Central memory CD8-positive, alpha-beta T cell (primary cell): Measurements from ENCODE around the gene S100A12.

ENCODE experiments used
- ATAC-seq: fragments of 150-1000 bp; cut with Tn5 transposase; replicated peaks from 2 replicates; pipeline ENCODE4 v1.10.0; 2022; ENCODE audit warnings: mild to moderate bottlenecking, moderate FRiP score, moderate number of reproducible peaks; ENCODE audit not compliant: poor library complexity, severe bottlenecking; ENCODE audit errors: extremely low read depth
- DNase-seq, 2 donors: peaks; one replicate each; pipeline ENCODE4 v3.0.0; 2021; ENCODE audit warnings: low spot score in 2 of 2
- H3K27ac Mint-ChIP-seq: one replicate; pipeline ENCODE4 v1.8.0; 2022; ENCODE audit warnings: low read depth, mild to moderate bottlenecking, moderate library complexity, mixed read lengths
- H3K27me3 Mint-ChIP-seq: one replicate; pipeline ENCODE4 v1.8.0; 2022; ENCODE audit warnings: mixed read lengths
- H3K36me3 Mint-ChIP-seq: one replicate; pipeline ENCODE4 v1.8.0; 2022; ENCODE audit warnings: mild to moderate bottlenecking, moderate library complexity, mixed read lengths; ENCODE audit not compliant: insufficient read depth
- H3K4me1 Mint-ChIP-seq: one replicate; pipeline ENCODE4 v1.8.0; 2022; ENCODE audit warnings: mixed read lengths
- H3K4me3 Mint-ChIP-seq: one replicate; pipeline ENCODE4 v1.8.0; 2022; ENCODE audit warnings: mild to moderate bottlenecking, moderate library complexity, mixed read lengths
- H3K9me3 Mint-ChIP-seq: one replicate; pipeline ENCODE4 v1.8.0; 2022; ENCODE audit warnings: mixed read lengths

The S100A12 gene

DNA sequence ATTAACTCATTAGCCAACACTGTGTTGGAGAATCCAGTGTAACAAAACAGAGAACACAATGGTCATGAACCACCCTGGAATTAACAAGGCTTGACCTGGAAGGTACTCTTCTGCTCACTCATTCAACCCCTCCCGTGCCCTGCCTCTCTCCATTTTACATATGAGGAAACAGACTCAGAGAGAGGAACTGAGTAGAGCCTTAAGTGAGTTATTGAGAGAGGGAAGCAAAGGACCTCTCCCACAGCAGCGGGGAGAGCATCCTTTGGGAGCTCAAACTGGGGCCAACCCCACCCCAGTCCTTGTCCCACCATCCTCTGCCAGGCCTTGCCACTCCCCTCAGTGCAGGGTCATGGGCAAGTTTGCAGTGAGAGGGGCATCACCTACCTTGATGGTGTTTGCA, 1.4 kb downstream of the S100A12 start:
- H3K9me3 Mint-ChIP-seq = no peaks in the 10 kb centered on the region
- ATAC-seq (no peak), DNase-seq (no peak)
- H3K36me3 Mint-ChIP-seq = no peaks in the 10 kb centered on the region
- no peak overlapping the region for H3K27ac Mint-ChIP-seq
- H3K27me3 Mint-ChIP-seq = peaks cover 78% of the 10 kb centered on the region
- H3K4me1 Mint-ChIP-seq = no peaks in the 10 kb centered on the region
- no peak overlapping the region for H3K4me3 Mint-ChIP-seq

DNA sequence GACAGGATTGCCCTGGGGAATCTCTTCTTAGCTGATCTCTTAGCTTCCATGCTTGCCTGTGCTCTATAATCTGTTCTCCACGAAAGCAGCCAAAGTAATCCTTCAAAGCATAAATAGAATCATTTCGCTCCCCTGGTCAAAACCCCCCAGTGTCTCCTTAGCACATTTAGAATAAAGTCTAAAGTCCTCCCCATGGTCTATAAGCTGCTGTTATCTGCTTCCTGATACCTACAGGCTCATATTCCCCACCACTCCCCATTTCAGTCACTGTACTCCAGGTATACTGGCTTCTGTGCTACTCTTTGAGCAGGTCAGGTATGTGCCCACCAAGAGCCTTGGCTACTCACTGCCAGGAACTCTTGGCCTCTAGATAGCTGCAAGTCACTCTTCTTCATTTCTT, 2.9 kb downstream of the S100A12 start:
- H3K4me3 Mint-ChIP-seq = no peak overlapping the region
- H3K36me3 Mint-ChIP-seq = no peaks in the 10 kb centered on the region
- H3K9me3 Mint-ChIP-seq = no peaks in the 10 kb centered on the region
- ATAC-seq (no peak), DNase-seq (no peak)
- peaks cover 63% of the 10 kb centered on the region for H3K27me3 Mint-ChIP-seq
- H3K27ac Mint-ChIP-seq = no peak overlapping the region
- no peaks in the 10 kb centered on the region for H3K4me1 Mint-ChIP-seq

- Mint-ChIP-seq H3K4me1 (no peaks in the 10 kb centered on the region), H3K9me3 (no peaks in the 10 kb centered on the region), H3K36me3 (no peaks in the 10 kb centered on the region), H3K27me3 (peaks cover 56% of the 10 kb centered on the region), H3K4me3 (no peak overlapping the region), H3K27ac (no peak overlapping the region)
- ATAC-seq = no peak
- no peak for DNase-seq
Observed at GRCh38 chr1:153371231-153371630, 4.2 kb downstream of the S100A12 start.

GRCh38 chr1:153370146-153370545, 5.3 kb downstream of the S100A12 start:
- ATAC-seq (no peak), DNase-seq (no peak)
- no peak overlapping the region for H3K4me3 Mint-ChIP-seq
- peaks cover 61% of the 10 kb centered on the region for H3K27me3 Mint-ChIP-seq
- no peaks in the 10 kb centered on the region for H3K36me3 Mint-ChIP-seq
- H3K27ac Mint-ChIP-seq = no peak overlapping the region
- no peaks in the 10 kb centered on the region for H3K9me3 Mint-ChIP-seq
- no peaks in the 10 kb centered on the region for H3K4me1 Mint-ChIP-seq

DNA sequence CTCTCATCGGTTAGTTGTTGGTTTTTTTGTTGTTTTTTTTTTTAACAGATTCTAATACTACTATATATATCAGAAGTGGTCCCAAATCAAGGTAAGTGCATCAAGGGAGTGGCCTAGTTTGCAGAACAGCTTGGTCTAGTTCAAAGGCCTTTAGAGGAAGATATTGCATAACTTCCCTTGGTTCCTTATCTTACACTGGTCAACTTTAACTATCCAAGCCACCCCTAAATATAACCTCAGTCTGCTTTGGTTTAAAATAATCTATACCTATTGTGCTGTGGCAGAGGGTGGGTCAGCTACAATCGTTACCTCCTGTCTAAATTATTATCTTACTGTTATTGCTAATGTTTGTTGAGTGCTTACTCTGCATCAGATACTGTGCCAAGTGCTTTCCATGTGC, 6.9 kb downstream of the S100A12 start:
- ATAC-seq = no peak
- DNase-seq = no peak
- Mint-ChIP-seq H3K4me3 (no peak overlapping the region), H3K9me3 (no peaks in the 10 kb centered on the region), H3K4me1 (no peaks in the 10 kb centered on the region), H3K27me3 (peaks cover 67% of the 10 kb centered on the region), H3K36me3 (no peaks in the 10 kb centered on the region), H3K27ac (no peak overlapping the region)

DNA sequence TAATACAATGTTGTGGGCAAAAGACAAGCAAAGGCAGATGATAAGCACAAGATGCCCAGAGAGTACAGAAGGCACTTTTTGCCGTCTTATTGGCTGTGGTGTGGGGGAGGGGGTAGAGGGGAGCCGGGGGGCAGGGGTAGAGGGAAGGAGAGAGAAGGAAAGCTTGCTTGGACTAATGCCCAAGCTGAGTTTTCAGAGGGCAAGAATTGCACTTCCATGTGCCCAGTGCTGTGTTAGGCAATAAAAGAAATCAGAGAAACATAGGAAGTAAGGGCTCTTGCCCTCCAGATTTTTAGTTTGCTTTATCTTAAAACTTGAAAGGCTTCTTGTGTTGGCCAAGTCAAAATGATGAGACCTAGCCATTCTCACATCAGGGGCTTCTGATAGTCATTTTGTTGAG, 8.3 kb downstream of the S100A12 start:
- no peak for DNase-seq
- no peak overlapping the region for H3K4me3 Mint-ChIP-seq
- no peaks in the 10 kb centered on the region for H3K9me3 Mint-ChIP-seq
- no peaks in the 10 kb centered on the region for H3K4me1 Mint-ChIP-seq
- H3K27me3 Mint-ChIP-seq = peaks cover 67% of the 10 kb centered on the region
- no peak for ATAC-seq
- H3K36me3 Mint-ChIP-seq = no peaks in the 10 kb centered on the region
- H3K27ac Mint-ChIP-seq = no peak overlapping the region

DNA sequence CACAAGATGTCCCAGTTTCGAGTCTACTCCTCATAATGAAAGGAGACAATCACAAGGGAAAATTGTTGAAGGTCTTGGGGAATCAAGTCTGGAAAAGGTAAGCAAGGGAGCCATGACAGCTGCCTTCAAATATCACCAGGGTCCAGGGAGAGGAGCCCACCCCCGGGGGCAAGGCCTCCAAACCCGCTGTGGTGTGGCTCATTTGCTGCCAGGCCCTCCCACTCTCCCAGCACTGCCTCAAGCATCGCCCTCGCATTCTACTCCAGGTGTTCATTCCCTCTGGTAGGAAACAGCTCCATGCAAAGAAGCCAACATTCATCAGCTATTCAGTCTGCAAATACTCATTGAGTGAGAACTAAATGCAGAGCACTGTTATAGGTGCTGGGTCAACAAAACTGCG, 9.2 kb downstream of the S100A12 start:
- H3K27me3 Mint-ChIP-seq = peaks cover 63% of the 10 kb centered on the region
- H3K4me3 Mint-ChIP-seq = no peak overlapping the region
- no peaks in the 10 kb centered on the region for H3K36me3 Mint-ChIP-seq
- no peak for DNase-seq
- H3K27ac Mint-ChIP-seq = no peak overlapping the region
- H3K4me1 Mint-ChIP-seq = no peaks in the 10 kb centered on the region
- no peaks in the 10 kb centered on the region for H3K9me3 Mint-ChIP-seq
- ATAC-seq = no peak

DNA sequence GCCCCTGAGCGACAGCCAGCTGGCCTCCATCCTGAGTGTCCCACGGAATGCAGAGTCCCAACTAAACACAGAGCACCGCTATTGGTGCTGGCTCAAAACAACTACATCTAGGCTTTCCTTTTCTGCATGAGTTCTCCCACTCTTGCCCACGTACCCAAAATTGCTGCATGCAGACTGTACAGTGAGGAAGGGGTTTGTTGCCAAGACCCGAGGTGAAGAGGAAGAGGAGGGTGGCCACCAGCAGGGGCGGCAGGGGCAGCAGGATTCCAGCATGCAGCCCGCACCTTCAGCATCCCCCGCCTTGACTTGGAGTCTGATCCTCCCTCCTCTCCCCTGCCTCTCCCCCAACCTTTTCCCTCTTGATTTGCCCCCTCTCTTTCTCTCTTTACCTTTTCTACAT, 9.7 kb downstream of the S100A12 start:
- DNase-seq (no peak), ATAC-seq (no peak)
- no peak overlapping the region for H3K4me3 Mint-ChIP-seq
- no peaks in the 10 kb centered on the region for H3K36me3 Mint-ChIP-seq
- no peaks in the 10 kb centered on the region for H3K9me3 Mint-ChIP-seq
- peaks cover 69% of the 10 kb centered on the region for H3K27me3 Mint-ChIP-seq
- H3K4me1 Mint-ChIP-seq = no peaks in the 10 kb centered on the region
- no peak overlapping the region for H3K27ac Mint-ChIP-seq

DNA sequence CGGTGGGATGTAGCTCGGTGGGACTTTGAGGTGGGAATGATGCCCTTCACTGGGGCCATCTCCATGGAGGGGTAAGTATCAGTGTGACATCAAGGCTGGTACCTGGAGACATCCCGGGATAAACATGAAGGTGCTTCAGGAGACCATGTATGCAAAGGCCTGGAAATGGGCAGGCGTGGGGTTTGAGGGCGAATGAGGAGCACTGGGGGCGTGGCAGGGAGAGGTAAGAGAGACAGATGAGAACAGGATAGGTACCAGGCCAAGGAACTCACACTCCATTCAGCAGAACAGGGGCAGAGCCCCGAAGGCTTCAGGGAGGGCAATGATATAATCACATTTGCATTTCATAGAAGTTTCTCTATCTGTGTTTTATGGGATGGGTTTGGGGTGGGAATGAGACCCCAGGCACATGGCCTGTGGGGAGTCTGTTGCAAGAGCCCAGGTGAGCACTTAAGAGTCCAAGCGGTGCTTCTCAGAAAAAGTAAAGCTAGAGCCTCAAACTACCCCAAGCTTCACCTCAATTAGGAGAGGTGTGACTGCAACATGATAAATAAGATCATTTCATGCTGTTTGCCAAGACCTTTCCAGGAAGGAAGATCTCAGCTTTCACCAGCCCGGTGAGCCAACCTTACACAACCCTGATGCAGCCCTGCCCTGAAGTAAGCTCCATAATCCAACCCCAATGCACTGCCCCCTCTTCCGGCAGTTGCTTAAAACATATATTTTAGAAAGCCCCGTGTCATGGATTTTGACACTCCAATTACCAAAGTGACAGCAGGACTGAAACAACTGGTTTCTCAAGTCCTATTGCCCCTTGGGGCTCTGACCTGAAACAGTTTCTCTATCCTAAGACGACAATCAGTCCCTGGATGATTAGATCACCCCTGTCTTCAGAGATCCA, 10.4 kb downstream of the S100A12 start:
- Mint-ChIP-seq H3K9me3 (no peaks in the 10 kb centered on the region), H3K27me3 (peaks cover 64% of the 10 kb centered on the region), H3K36me3 (no peaks in the 10 kb centered on the region), H3K27ac (no peak overlapping the region), H3K4me1 (no peaks in the 10 kb centered on the region), H3K4me3 (no peak overlapping the region)
- DNase-seq = no peak
- no peak for ATAC-seq

GRCh38 chr1:153364156-153364555, 11.3 kb downstream of the S100A12 start:
- no peaks in the 10 kb centered on the region for H3K4me1 Mint-ChIP-seq
- H3K36me3 Mint-ChIP-seq = no peaks in the 10 kb centered on the region
- H3K27me3 Mint-ChIP-seq = peaks cover 56% of the 10 kb centered on the region
- no peak overlapping the region for H3K4me3 Mint-ChIP-seq
- no peak for DNase-seq
- H3K27ac Mint-ChIP-seq = no peak overlapping the region
- no peaks in the 10 kb centered on the region for H3K9me3 Mint-ChIP-seq
- ATAC-seq = no peak

DNA sequence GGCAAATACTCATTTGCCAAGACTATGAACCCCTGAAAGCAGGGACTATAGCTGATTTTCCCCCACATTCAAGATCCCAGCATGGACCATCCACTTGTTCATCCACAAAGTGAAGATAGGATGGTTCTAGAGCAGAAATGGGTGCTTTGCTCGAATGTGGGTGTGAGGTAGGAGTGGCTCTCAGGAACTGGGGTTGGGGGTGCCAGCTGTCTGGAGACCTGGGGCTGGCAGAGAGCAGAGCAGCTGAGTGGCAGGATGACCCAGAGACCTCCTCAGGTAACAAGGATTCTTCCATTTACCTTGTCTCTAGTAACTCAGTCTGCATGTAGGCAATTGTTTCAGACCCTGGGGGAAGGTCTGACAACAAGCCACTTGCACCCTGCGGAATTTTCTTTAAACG, 11.8 kb downstream of the S100A12 start:
- Mint-ChIP-seq H3K9me3 (no peaks in the 10 kb centered on the region), H3K27me3 (peaks cover 58% of the 10 kb centered on the region), H3K27ac (no peak overlapping the region), H3K4me1 (no peaks in the 10 kb centered on the region), H3K4me3 (no peak overlapping the region), H3K36me3 (no peaks in the 10 kb centered on the region)
- DNase-seq = no peak
- no peak for ATAC-seq

GRCh38 chr1:153362187-153362775, 13.1 kb downstream of the S100A12 start:
- no peak for ATAC-seq
- H3K4me1 Mint-ChIP-seq = no peaks in the 10 kb centered on the region
- H3K27ac Mint-ChIP-seq = no peak overlapping the region
- H3K27me3 Mint-ChIP-seq = peaks cover 66% of the 10 kb centered on the region
- H3K9me3 Mint-ChIP-seq = no peaks in the 10 kb centered on the region
- H3K4me3 Mint-ChIP-seq = no peak overlapping the region
- no peaks in the 10 kb centered on the region for H3K36me3 Mint-ChIP-seq
- no peak for DNase-seq

DNA sequence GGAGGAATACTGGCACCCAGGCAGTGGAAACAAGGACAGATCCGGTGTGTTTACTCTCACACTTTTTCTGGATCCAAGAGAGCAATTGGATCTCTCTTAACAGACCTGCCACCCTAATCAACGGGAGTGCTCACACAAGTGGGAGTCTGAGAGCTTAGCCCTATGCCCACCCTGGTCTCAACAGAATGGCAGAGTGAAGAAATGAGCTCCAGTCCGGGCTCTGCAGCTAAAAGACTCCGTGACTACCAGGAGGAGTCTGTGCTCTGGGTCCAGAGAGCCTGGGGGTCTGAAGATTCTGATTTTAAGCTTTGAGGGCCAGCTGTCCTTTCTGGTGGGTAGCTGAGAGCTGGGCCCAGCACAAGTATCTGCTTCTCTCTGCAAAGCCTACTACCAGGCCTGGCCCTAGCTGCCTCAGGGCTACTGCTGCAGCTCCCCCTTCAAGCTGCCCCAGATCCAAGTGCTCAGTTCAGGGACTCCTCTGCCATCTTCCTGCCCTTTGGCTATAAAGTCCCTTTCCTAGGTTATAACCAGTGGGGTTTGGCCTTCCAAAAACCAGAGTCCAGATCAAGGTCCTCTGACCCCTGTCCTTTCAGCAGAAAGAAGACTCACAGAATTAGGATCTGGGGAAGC, 13.8 kb downstream of the S100A12 start:
- H3K9me3 Mint-ChIP-seq = no peaks in the 10 kb centered on the region
- H3K27ac Mint-ChIP-seq = no peak overlapping the region
- H3K4me3 Mint-ChIP-seq = no peak overlapping the region
- peaks cover 69% of the 10 kb centered on the region for H3K27me3 Mint-ChIP-seq
- H3K4me1 Mint-ChIP-seq = no peaks in the 10 kb centered on the region
- H3K36me3 Mint-ChIP-seq = no peaks in the 10 kb centered on the region
- ATAC-seq (no peak), DNase-seq (no peak)
